Ascending aorta (tissue), 2 donors: ENCODE data around the gene MYH14. TPM values are rescaled to one million over a fixed set of nuclear protein-coding genes. Genes with fewer than 3 reads are reported as not detected.

Experiments used
- DNase-seq, 2 donors: peaks; one replicate each; pipeline ENCODE4 v3.0.0-alpha.2; 2019; ENCODE audit warnings: low spot score in 2 of 2
- H3K27ac ChIP-seq, 2 donors: fragments of 200-600 bp; sonication (generic); one replicate each; pipeline ENCODE4 v1.5.1; 2016 to 2017; ENCODE audit warnings: mild to moderate bottlenecking in 1 of 2
- H3K27me3 ChIP-seq: fragments of 200-600 bp; sonication (generic); one replicate; pipeline ENCODE4 v1.5.1; 2017
- H3K36me3 ChIP-seq, 2 donors: fragments of 200-600 bp; sonication (generic); one replicate each; pipeline ENCODE4 v1.5.1; 2016
- H3K4me1 ChIP-seq, 2 donors: fragments of 200-600 bp; sonication (generic); one replicate each; pipeline ENCODE4 v1.5.1; 2016 to 2017; ENCODE audit warnings: mild to moderate bottlenecking in 1 of 2
- H3K4me3 ChIP-seq, 2 donors: fragments of 200-600 bp; sonication (generic); one replicate each; pipeline ENCODE4 v1.5.1; 2016 to 2017; ENCODE audit warnings: mild to moderate bottlenecking in 1 of 2
- H3K9me3 ChIP-seq, 2 donors: fragments of 200-600 bp; sonication (generic); one replicate each; pipeline ENCODE4 v1.5.1; 2016
- intact Hi-C: fragments of 100-400 bp; cut with DNase I; formaldehyde crosslinking; loops from one replicate; pipeline ENCODE4 v1.15.1; 2023
- total RNA-seq: library from RNA; depleted of rRNA; stranded (reverse); fragments of >200 nt; gene quantifications from one replicate; pipeline ENCODE4 v1.1.0, GENCODE V29; 2016
- TF ChIP-seq, protein P1 (sequence below), 3 experiments: fragments of 200-600 bp in 2 of 3; fragments of 450-650 bp in 1 of 3; sonication (generic) in 2 of 3; IDR thresholded peaks; one replicate each; pipeline ENCODE4 v1.5.1; 2016 to 2019; ENCODE audit warnings: antibody characterized with exemption in 3 of 3, mild to moderate bottlenecking in 1 of 3, moderate library complexity in 1 of 3

MYH14 gene
- total RNA-seq, 1 donor from 2014 or later, result 8.6 TPM

GRCh38 chr19:50357178-50358100 is 154.0 kb downstream of the MYH14 start:
- DNase-seq, result peak; percentile 41 to 90
- H3K4me1 ChIP-seq, result peaks cover 0 to 2% of the 10 kb centered on the region in 2 donors
- no peaks in the 10 kb centered on the region for H3K9me3 ChIP-seq
- no peaks in the 10 kb centered on the region for H3K27me3 ChIP-seq
- H3K4me3 ChIP-seq, result peak overlapping the region; percentile 50 to 59
- H3K27ac ChIP-seq, result peak overlapping the region; percentile 81 to 86
- H3K36me3 ChIP-seq, result no peaks in the 10 kb centered on the region
- intact Hi-C loops, result loop anchor here (1.0 to 2.0 kb wide), 2 partner anchors 11 to 425 kb away; no protein-coding TSS in a partner anchor
- TF ChIP-seq, protein P1, sequence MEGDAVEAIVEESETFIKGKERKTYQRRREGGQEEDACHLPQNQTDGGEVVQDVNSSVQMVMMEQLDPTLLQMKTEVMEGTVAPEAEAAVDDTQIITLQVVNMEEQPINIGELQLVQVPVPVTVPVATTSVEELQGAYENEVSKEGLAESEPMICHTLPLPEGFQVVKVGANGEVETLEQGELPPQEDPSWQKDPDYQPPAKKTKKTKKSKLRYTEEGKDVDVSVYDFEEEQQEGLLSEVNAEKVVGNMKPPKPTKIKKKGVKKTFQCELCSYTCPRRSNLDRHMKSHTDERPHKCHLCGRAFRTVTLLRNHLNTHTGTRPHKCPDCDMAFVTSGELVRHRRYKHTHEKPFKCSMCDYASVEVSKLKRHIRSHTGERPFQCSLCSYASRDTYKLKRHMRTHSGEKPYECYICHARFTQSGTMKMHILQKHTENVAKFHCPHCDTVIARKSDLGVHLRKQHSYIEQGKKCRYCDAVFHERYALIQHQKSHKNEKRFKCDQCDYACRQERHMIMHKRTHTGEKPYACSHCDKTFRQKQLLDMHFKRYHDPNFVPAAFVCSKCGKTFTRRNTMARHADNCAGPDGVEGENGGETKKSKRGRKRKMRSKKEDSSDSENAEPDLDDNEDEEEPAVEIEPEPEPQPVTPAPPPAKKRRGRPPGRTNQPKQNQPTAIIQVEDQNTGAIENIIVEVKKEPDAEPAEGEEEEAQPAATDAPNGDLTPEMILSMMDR (IDR thresholded peaks at IDR 0.05), result peak; percentile 80 to 89 (median 85)

DNA sequence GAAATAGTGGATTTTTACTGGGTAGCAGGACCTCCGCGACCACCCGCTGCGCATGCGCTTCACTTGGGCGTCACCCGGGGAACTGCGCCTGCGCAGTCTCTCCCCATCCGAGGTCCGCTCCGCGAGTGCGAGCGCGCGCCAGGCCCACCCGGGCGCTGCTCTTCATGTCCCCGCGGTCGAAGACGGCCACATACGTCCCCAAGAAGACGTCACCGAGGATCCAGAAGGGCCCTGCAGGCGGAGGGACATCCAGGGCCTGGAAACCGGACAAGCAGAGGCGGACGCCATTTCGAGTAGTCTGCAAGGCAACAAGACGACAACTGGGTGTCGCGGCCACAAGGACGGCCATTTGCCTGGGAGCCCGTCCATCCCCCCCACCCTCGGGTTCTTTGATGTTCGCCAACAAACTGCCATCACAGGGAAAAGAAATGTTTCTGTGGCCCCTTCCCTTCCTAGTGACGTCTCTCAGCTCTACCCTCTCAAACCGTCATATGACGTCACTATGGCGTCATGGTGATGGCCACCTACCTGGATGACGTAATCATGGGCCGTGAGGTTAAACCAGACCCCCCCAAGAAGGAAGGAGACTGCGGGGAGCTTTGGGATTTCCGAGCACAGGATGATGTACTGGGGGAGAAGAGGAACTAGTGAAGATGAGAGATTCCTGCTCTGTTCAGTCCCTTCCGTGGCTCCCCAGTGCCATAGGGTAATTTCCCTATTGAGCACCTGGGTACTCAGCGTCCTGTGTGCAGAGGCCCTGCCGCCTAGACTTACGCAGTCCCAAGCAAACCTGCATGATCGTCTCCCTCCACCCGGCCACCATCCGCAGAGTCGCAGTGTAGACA is 155.3 kb downstream of the MYH14 start:
- Histone ChIP-seq H3K27me3 (no peaks in the 10 kb centered on the region), H3K4me3 (peak overlapping the region; percentile 50 to 59), H3K36me3 (no peaks in the 10 kb centered on the region), H3K9me3 (no peaks in the 10 kb centered on the region), H3K27ac (peak overlapping the region; percentile 81 to 86), H3K4me1 (peaks cover 0 to 2% of the 10 kb centered on the region in 2 donors)
- TF ChIP-seq, protein P1 (IDR thresholded peaks at IDR 0.05), result no peak
- intact Hi-C loops, result no loop called here
- DNase-seq, result peak in 1 of 2 donors; percentile 76

DNA sequence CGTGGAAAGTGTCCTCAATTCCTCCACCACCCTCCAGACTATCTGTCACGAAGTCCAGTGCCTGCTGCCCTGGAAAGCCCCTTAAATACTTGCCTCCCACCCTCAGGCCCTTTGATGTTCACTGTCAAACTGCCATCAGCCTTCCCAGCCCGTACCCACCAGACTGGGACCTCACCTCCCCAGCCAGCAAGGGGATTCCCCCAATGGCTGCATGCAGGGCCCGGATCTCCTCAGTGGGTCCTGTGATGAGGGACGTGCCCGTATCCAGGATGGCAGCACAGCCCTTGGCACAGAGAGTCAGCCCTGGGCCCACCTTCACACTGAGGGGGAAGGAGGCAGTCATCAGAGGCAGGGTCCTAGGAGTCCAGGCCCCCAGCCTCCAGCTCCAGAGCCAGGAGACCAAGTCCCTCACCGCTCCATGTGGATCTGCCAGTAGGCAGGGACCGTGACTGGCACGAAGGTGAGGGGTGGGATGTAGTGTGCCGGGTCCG is 156.0 kb downstream of the MYH14 start:
- Histone ChIP-seq H3K36me3 (no peaks in the 10 kb centered on the region), H3K9me3 (no peaks in the 10 kb centered on the region), H3K27me3 (no peaks in the 10 kb centered on the region), H3K4me1 (peaks cover 0 to 2% of the 10 kb centered on the region in 2 donors), H3K4me3 (peak overlapping the region in 1 of 2 donors; percentile 59), H3K27ac (no peak overlapping the region)
- no peak for DNase-seq
- intact Hi-C loops, result no loop called here
- TF ChIP-seq, protein P1 (IDR thresholded peaks at IDR 0.05), result no peak

Other genes starting within 250 kb of the MYH14 start
- 12.7 TPM for gene SIGLEC11, start 242.4 kb upstream of the MYH14 start, total RNA-seq
- 27.6 TPM for gene VRK3, start 178.2 kb upstream of the MYH14 start, total RNA-seq
- 3.4 TPM for gene ZNF473, start 177.6 kb upstream of the MYH14 start, total RNA-seq
- gene IZUMO2, start 40.3 kb upstream of the MYH14 start, total RNA-seq, result not detected
- gene KCNC3, start 125.8 kb downstream of the MYH14 start, total RNA-seq, result 3.8 TPM
- gene NAPSA, start 162.0 kb downstream of the MYH14 start, total RNA-seq, result 1.6 TPM
- 150 TPM for gene NR1H2, start 172.8 kb downstream of the MYH14 start, total RNA-seq
- 22.9 TPM for gene POLD1, start 180.7 kb downstream of the MYH14 start, total RNA-seq
- gene SPIB, start 215.3 kb downstream of the MYH14 start, total RNA-seq, result not detected
- not detected for gene MYBPC2, start 229.3 kb downstream of the MYH14 start, total RNA-seq